HG02970 (cell line): ENCODE measurements around the gene TRMT1L.

Experiments
- ATAC-seq: cut with Tn5 transposase; IDR thresholded peaks from one replicate; pipeline ENCODE4 v1.9.1; 2021; ENCODE audit warnings: mild to moderate bottlenecking, moderate library complexity, moderate number of reproducible peaks; ENCODE audit not compliant: unreplicated experiment, low FRiP score

TRMT1L gene

DNA sequence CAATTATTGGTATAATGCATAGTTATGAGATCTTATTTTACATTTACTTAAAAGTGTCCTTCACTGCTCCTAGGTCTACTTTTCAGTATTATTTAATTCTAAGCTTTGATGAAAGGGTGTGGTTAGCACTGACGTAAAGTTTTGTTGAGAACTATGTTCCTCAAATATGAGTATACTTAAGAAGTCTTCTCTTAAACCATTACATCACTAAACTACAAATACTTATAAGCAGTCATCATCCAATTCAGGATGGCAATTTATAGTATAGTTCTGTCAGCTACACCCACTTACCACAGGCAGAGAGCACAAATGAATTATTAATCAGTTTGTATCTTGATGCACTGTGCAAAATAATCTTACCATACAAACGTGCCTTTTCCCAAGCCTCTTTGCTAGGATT, 27.0 kb downstream of the TRMT1L start:
- ATAC-seq: no peak

DNA sequence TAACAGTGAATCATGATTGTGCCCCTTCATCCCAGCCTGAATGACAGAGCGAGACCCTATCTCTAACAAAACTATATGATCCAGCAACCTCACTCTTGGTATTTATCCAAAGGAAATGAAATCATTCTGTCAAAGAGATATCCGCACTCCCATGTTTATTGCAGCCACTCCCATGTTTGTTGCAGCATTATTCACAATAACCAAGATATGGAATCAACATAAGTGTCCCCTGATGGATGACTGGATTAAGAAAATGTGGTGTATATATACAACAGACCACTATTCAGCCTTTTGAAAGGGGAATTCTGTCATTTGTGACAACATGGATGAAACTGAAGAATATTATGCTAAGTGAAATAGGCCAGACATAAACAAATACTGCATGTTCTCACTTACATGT, 44.4 kb downstream of the TRMT1L start:
- ATAC-seq: no peak

DNA sequence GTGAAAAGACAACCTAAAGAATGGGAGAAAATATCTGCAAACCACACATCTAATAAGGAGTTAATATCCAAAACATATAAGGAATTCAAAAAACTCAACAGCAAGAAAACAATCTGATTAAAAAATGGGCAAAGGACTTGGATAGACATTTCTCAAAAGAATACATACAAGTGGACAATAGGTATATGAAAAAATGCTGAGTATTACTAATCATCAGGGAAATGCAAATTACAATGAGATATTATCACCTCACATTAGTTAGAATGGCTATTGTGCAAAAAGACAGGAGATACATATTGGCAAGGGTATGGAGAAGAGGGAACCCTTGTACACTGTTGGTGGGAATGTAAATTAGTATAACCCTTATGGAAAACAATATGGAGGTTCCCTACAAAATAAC, 44.9 kb downstream of the TRMT1L start:
- ATAC-seq: no peak

DNA sequence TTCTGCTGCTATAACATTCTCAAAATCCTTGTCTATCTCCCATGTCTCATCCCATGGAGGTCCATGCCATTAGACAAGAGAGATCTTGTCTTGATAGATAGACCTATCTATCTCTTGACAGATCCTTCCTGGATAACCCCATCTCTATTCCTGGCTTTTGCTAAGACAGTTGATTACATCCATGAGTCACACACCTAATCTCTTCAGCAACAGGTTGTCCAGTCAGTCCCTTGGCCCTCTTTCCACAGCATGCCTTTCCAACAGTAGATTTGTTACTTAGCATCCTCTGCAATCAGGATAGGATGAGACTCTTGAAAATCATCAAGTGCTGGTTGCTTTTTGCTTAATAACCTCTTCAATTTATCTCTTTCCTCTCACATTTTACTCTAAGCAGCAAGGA, 46.6 kb downstream of the TRMT1L start:
- ATAC-seq: no peak

DNA sequence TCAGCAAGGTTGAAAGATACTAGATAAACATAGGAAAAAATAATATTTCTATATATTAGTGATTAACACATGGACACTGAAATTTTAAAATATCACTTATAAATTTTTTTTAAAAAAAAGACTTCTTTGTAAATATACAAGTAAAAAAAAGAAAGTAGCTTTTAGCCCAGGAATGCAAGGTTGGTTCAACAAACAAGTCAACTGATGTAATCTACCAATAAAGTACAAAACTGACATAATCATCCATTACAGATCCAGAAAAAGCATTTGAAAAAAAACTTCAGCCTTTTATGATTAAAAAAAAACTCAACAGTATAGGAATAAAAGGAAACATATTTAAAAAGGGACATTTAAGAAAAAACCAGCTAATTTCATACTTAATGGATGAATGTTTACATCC, 48.4 kb downstream of the TRMT1L start:
- ATAC-seq: no peak

DNA sequence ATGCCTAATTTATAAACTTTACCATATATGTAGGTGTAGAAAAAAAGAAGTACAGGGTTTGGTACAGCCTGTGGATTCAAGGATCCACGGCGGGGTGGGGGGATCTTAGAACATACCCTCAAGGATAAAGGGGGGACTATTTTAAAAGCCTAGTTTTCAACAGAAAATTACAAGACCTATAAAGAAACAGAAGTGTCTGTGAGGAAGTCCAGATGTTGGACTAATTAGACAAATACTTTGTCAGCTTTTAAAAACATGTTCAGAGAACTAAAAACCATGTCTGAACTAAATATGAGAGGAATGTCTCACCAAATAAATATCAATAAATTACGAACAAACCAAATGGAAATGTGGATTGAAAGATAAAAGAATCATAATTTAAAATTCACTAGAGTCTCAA, 51.6 kb downstream of the TRMT1L start:
- no peak for ATAC-seq

DNA sequence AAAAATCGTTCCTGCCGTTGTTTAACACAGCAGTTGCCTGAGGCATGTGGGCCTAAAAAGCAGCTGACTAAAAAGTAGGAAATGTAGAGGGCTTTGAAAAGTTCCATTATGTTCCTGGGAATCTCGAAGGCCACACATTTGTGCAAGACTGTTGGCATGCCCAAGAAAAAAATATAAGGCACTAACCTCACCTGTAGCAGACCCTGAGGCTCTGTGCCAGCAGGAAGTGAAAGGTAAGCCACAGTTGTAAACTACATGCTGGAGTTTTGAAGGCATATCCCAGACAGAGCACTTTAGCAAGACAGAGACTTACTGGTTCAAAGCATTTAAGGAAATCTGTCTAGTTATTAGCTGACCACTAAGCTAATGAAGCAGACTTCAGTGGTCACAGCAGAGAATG, 52.7 kb downstream of the TRMT1L start:
- no peak for ATAC-seq

DNA sequence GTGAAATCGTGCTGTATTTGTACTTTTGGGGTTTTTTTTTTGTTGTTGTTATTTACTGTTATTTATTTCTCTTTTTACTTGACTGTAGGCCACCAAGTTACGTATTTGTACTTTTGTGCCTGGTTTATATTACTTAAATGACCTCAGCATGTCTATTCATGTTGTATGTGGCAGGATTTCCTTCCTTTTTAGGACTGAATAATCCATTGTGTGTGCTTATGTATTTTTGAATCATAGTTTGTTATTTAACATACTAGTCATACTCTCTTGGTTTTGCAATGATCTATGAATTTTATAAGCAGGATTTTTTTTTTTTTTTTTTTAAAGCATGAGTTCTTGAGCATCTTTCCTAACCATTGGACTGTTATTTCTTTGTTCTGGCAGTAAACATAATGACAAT, 60.2 kb downstream of the TRMT1L start:
- ATAC-seq: no peak

DNA sequence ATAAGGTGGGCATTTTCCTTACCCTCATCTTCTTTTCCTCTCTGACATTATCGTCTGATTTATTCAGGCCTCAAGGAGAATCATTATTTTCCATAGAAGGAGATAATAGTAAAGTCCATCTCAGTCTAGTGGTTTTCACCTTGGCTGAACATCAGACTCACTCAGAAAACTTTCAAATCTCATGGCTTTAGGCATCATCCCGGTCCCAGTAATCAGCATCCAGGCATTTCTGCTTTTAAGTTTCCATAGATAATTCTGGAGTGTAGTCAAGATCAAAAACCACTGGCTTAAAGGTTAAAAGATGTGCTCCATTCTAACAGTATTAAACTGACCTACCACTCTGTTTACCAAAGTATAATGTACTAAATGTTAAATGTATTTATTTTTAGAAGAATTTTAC, 62.0 kb downstream of the TRMT1L start:
- no peak for ATAC-seq

DNA sequence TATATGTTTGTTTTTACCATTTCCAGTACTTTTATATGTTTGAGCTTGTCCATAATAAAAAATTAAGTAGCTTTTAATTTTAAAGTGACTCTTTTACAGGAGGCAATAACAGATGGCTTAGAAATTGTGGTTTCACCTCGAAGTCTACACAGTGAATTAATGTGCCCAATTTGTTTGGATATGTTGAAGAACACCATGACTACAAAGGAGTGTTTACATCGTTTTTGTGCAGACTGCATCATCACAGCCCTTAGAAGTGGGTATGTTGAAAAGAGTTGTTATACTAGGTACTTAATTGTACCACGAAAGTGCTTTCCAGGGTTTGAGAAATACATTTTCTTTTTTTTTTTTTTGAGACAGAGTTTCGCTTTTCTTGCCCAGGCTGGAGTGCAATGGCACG, 65.3 kb downstream of the TRMT1L start:
- ATAC-seq: no peak

DNA sequence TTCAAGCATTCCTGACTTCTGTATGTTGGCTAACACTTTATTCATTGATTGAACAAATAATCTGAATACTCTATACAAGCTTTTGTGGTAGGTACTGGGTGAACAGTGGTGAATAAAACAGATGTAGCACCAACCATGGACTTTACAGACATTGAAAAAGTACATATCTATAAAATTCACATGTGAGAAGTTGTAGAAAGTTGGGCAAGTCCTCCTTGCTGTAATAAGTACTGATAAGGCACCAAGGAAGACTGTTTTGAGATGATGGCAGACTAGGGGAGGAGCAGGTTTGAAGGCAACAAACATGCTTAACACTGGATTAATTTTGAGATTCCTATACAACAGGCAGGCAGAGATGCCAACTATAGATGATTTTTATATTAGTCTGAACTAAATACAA, 69.0 kb downstream of the TRMT1L start:
- ATAC-seq: no peak

DNA sequence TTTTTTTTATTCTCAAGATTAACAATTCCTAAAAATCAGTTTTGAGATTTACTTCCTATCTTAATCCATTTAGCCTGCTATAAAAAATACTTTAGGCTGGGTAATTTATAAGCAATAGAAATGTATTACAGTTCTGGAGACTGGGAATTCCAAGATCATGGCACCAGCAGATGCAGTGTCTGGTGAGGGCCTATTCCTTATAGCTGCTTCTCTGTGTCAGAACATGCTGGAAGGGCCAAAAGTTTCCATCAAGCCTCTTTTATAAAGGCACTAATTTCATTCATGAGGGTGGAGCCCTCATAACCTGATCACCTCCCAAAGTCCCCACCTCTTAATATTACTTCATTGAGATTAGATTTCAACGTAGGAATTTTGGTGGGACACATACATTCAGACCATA, 69.7 kb downstream of the TRMT1L start:
- ATAC-seq: no peak

DNA sequence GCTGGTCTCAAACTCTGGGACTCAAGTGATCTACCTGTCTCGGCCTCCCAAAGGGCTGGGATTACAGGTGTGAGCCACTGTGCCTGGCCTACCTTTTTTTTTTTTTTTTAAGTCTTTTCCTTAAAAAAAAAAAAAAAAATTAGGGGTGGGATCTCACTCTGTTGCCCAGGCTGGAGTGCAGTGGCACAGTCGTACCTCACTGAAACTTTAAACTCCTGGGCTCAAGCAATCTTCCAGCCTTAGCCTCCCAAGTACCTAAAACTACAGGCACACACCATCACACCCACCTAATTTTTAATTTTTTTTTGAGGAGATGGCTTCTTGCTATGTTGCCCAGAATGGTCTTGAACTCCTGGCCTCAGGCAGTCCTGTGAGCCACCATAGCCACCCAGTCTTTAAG, 72.9 kb downstream of the TRMT1L start:
- ATAC-seq: no peak

DNA sequence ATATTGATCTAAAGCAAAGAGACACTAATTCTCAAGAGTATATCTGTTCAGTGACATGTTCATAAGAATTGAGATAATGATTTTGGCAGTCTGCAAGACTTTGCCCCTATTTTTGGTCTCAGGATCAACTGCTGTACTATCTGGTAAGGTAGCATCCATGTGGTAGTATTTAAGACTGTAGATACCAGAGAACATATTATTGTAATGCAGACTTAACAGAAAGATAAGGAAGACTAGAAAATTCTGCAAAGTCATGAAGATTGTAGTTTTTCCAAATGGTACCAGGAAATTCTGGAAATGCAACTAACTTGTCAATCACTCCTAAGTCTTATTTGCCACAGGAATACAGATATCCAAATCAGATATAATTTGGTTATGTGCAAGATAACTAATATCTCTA, 76.3 kb downstream of the TRMT1L start:
- ATAC-seq: no peak

DNA sequence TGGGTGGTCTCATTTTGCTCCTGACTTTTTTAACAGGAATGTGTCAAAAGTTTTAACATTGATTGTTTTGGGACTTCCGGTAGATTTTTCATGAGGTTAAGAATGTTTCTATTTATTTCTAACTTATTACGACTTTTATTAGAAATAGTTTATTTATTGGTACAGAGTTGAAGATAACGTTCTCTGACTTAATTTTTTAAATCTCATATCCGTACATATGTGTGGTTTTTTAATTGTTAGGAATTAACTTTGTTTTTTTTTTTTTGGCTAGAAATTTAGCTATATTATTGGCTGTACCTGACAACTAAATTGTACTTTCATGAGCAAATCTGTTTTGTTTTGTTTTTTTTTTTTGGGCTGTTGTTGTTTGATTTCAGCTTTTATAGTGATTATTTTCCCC, 79.4 kb downstream of the TRMT1L start:
- no peak for ATAC-seq

DNA sequence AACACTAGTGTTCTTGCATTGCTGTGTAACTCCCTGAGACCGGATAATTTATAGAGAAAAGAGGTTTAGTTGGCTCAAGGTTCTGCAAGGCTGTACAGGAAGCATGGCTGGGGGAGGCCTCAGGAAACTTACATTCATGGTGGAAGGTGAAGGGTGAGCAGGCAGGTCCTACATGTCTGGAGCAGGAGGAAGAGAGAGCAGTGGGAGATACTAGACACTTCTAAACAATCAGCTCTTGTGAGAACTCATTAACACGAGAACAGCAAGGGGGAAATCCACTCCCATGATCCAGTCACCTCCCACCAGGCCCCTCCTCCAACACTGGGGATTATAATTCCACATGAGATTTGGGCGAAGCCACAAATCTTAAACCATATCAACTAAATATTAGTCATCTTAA, 81.3 kb downstream of the TRMT1L start:
- no peak for ATAC-seq

DNA sequence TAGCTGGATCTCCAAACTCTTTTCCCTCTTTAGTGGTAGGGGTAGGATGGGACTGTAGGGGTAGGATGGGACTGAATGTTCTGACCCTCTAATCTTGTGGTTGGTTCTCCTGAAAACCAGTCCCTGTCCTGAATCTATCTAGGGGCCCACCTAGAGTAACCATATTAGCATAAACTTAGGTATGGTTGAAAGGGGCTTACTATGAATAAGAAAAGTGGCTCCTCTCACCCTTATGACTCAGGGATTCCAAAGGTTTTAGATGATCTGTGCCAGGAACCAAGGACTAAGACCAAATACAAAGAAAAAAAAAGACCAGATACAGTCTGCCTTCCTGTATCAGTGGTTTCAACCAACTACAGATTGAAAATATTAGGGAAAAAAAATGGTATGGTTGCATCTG, 82.4 kb downstream of the TRMT1L start:
- ATAC-seq: no peak

DNA sequence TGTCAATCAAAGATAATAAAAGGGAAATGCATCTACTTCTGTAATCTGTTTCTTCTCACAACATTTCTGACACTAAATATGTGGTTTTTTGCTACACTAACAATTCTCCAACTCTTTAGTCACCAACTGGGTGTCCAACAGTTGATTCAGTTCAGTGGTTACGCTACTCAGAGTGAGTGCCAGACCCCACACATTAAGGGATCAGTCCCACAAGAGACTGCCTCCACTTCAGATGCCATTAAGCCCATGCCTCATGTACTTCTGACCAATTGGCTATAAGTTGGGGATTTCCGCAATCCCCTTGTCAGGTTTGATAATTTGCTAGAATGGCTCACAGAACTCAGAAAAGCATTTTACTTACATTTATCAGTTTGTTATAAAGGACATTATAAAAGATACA, 83.0 kb downstream of the TRMT1L start:
- ATAC-seq: no peak

DNA sequence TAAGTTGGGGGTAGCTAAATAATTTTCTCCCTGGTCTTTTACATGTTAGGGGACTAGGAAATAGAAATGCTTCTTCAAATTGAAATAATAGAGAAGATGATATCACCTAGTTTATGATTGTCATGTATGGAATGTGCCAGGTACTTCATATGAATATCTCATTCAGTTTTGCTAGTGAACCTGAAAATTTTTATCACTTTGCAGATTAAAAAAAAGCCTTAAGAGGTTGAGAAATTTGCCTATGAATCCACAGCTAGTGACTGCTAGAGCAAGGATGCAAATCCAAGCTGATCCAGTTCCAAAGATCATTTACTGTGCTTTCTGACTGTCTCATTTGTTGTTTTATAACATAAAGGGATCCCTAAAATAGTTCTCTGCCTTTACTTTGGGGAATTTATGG, 86.7 kb downstream of the TRMT1L start:
- no peak for ATAC-seq

DNA sequence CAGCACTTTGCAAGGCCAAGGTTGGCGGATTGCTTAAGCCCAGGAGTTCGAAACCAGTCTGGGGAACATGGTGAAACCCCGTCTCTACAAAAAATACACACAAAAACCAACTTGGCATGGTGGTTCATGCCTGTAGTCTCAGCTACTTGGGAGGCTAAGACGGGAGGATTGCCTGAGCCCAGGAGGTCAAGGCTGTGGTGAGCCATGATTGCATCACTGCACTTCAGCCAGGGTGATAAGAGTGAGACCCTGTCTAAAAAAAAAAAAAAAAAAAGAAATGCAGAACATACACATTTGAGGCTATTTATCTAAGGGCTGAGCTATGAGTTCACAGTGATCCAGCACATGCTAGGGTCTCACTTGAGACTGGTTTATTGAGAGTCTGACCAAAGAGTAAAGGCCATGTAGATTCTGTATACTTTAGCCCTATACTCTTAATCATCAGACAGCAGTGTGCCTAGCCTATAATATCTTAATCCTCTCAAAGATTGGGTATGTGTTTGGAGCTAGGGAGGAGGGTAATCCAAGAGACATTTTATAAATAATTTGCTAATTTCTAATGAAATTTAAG, 87.5 kb downstream of the TRMT1L start:
- ATAC-seq: no peak

DNA sequence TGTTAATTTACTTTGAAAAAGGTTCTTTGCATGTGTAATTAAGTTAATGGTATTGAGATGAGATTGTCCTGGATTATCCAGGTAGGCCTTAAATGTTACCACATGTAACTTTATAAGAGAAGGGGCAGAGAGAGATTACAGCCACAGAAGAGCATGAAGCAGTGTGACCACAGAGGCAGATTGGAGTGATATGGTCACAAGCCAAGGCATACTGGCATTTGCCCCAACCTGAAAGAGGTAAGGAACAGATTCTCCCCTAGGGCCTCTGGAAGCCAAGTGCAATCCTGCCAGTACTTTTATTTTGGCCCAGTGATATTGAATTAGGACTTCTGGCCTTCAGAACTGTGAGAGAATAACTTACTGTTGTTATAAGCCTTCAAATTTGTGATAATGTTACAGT, 88.4 kb downstream of the TRMT1L start:
- ATAC-seq: no peak
